NCI-H128 (cell line): ENCODE measurements around the gene MAB21L3.

Experiments
- DNase-seq: peaks from one replicate; lab custom pipeline; 2025; ENCODE audit not compliant: unreplicated experiment; lab: John Stamatoyannopoulos, UW

Gene MAB21L3

GRCh38 chr1:116164150-116164549 lies 53.0 kb downstream of the MAB21L3 start:
- no peak for DNase-seq

GRCh38 chr1:116164604-116165368 lies 53.6 kb downstream of the MAB21L3 start:
- DNase-seq, result no peak

DNA sequence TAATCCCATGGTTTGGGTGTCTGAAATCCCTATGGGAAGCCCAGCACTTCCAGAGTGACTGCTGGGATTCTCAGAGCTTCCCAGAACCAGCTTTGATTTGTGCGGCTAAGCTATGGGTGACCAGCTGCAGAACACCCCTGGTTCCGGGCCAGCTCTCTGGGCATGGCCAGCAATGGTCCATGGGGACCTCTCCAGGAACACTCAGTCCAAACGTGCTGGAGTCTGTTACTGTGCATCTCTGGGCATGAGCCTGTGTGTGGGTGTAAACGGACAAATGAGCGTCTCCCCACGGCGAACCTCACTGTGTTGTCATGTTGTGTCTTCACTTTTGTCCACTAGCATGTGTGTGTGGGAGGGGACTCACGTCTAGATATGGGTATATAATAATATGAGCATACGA lies 54.4 kb downstream of the MAB21L3 start:
- no peak for DNase-seq

DNA sequence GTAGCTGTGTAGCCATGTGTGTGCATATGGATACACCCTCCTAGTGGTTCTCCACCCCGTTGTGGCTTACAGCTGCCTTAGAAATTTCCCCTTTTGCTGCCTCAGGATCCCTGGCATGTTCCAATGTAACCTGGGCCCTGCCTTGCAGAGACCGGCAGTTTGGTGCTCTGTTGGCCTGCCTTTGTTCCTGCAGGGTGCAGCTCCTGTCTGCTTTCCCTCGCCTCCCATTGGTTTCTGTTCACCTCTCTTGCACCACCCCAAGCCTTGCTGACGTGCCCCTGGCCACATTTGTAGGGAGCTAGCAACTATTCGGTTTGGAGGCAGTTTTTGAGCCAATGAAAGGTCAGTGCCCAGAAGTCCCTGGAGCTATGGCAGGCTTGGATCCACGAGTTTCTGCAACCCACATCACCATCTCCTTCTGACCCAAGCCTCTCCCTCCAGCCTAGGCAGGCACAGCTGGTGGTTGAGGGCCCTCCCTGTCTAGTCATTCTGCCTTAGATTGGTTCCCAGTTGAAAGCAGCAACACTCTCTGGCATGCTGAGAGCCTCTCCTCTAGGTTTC lies 54.9 kb downstream of the MAB21L3 start:
- DNase-seq, result no peak

DNA sequence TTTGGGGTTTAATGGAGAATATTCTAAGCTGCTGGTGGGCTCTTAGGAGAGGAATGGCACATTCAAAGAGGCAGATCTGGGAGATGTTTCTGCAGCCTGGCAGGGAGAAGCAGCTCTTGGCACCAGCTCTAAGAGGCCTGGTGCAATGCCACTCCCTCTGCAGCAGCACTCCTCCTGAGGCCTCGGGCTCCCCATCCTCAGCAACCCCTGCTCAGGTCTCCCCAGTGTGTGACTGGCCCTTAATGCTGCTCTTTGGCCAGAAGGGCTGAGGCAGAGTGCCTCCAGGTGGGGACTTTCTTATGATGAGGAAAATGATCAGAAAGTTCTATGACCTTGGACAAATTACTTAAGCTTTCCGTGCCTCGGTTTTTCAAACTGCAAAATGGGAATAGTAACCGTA lies 55.5 kb downstream of the MAB21L3 start:
- DNase-seq, result no peak

DNA sequence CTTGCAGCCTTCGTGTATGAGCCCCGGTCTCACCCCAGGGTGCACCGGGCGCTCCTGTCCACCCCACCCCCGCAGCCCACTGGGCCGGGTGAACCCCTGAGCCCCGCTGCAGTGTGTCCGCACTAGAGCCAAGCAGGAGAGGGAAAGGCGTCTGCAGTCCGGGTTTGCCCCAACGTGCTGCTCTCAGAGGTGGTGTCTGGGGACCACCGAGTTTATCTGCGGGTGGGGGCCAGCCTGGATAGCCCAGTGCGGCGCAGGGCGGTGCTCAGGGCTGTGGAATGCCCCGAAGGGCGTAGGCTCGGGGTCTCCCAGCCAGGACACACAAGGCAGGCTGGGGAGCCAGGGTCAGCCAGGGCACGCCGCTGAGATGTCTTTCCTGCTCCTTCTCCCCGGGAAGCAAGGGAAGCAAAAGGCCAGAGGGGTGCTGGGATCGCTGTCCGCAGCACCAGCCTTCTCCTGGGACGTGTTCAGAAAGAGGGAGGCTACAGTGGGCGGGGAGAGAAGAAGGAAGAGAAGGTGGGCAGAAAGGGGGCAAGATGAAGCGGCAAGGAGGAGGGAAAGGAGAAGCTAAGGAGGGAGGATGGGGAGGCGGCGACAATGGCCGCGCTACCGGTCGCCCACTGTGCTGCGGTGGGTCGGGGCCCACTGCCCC lies 56.6 kb downstream of the MAB21L3 start:
- DNase-seq, result no peak

DNA sequence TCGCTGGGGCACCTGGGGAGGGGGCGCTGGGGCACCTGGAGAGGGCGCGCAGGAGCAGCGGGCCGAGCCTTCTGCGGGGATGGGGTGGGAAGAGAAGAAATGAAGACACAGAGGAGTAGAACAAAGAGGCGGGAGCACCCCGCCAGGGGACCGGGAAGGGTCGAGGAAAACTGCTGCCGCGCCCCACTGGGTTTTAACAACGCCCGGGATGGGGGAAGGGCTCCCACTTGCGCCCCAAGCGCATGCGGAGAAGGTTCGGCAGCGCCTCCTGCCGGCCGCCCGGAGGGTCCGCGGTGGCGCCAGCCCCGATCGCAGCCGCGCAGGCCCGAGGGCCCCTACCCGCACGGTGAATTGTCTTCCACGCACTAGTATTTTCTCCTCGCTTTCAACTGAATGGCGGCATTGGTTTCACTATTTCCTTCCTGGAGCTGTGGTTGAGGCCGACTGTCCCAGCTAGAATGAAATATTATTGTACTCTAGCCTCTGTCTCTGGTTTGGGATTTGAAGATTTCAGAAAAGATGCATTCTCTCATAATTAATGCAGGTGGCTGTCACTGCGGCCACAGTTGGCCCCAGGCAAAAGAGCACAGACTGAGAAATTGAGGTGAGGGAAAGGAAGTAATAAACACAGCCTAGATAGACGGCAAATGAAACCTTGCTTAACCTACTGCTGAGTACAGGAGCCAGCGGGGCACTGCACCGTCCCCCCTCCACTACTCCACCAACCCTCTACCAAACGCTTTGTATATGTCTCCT lies 57.3 kb downstream of the MAB21L3 start:
- no peak for DNase-seq

- DNase-seq, result no peak
These were observed 58.7 kb downstream of the MAB21L3 start for GRCh38 chr1:116169898-116170297.

- DNase-seq, result no peak
These were observed 59.8 kb downstream of the MAB21L3 start for GRCh38 chr1:116170721-116171589.

GRCh38 chr1:116172666-116173065 lies 61.5 kb downstream of the MAB21L3 start:
- no peak for DNase-seq

GRCh38 chr1:116175611-116176010 lies 64.4 kb downstream of the MAB21L3 start:
- DNase-seq, result no peak

DNA sequence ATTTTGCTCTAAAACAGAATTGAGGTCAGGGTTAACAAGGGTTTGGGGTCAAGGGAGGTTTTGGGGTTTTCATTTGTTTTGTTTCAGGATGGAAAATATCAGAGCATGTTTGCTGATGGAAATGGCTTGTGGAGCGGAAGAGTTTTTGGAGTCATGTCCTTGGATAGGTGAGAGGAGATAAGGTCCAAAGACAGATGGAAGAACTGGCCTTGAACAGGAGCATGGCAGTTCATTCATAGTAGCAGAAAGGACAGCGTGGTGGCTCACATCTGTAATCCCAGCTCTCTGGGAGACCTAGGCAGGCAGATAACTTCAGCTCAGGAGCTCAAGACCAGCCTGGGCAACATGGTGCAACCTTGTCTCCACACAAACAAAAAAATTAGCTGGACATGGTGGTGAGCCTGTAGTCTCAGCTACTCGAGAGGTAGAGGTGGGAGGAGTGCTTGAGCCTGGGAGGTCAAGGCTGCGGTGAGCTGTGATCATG lies 65.1 kb downstream of the MAB21L3 start:
- no peak for DNase-seq

DNA sequence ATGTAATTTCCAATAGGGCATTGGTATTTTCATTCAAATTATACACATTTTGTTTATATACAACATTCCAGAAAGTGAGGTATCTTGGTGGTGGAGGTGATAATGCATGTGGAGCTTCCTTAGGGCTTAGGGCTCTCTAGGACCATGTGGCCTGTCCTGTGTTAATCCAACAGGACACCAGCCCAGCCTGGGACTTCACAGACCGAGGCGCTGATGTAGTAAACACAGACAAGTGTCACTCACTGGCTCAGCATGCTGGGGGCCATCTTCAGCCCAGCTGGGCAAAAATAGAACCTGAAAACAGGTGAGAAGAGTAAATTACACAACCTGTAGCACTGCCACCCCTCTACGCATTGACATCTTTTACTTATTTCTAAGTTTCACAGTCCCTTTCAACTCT lies 66.7 kb downstream of the MAB21L3 start:
- no peak for DNase-seq

DNA sequence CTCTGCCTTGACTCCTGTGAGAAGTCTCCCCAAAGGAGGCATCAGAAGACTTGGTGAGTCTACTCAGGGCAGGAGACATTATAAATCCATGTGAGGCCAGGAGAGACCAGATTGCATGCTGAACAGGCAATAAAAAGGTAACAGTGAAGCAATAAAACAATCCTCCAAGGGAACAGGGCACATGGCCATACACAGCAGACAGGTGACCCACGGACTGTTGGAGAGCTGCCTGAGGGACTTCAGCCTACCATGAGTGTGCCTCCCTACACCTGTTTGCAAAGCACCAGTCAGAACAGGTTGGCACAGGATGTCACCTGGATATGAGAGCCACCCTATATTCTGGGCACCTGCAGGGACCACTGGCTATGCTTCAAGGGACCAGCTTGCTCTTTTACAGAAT lies 67.6 kb downstream of the MAB21L3 start:
- DNase-seq, result no peak

DNA sequence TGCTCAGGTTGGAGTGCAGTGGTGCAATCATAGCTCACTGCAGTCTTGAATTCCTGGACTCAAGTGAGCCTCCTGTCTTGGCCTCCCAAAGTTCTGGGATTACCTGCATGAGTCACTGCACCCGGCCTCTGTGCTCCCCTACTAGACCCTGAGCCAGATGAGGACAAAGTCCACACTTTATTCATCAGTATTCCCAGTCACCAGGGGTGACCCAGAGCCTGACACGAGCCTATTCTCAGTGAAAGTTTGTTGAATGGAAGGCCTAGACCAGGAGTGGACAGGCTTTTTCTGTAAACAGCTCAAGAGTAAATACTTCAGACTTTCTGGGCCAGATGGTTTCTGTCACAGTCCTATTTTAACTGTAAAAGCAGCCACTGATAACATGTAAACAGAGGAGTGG lies 68.2 kb downstream of the MAB21L3 start:
- no peak for DNase-seq

- no peak for DNase-seq
These were observed 68.8 kb downstream of the MAB21L3 start for GRCh38 chr1:116179964-116180363.

GRCh38 chr1:116182019-116182714 lies 71.0 kb downstream of the MAB21L3 start:
- no peak for DNase-seq
